DMS53 treated with DMSO at 0.1 percent for 48 hours (cell line): ENCODE data around the gene ECEL1.

Source experiments
- DNase-seq: peaks from one replicate; lab custom pipeline; 2025; ENCODE audit not compliant: unreplicated experiment; lab: John Stamatoyannopoulos, UW

Gene ECEL1

GRCh38 chr2:232523682-232524597, 36.3 kb upstream of the ECEL1 start:
- DNase-seq = peak; percentile 7

- DNase-seq = no peak
Observed at GRCh38 chr2:232523402-232523681, 35.7 kb upstream of the ECEL1 start.

GRCh38 chr2:232522623-232523401, 35.2 kb upstream of the ECEL1 start:
- DNase-seq = no peak

- DNase-seq = no peak
Observed at GRCh38 chr2:232521959-232522622, 34.5 kb upstream of the ECEL1 start.

DNA sequence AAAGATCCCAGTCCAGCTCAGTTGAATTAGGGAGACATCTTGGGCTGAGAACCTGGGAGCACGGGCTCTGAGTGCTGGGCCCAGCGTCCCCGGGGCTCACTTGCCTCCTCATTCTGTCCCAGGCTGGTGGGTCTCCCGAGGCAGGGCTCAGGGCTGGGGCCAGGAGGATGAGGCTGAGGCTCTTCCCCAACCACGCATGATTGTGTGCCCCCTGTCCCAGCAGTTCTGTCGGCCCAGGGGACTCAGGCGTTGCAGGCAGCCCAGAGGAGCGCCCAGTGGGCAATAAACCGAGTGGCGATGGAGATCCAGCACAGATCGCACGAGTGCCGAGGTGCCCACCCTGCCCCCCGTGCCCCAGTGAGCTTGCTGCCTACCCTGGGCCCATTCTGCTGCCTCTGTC, 33.5 kb upstream of the ECEL1 start:
- no peak for DNase-seq

GRCh38 chr2:232520489-232520888, 32.9 kb upstream of the ECEL1 start:
- no peak for DNase-seq

GRCh38 chr2:232519581-232520438, 32.2 kb upstream of the ECEL1 start, which contains the start of gene PRSS56:
TSS of gene PRSS56 (plus strand) at chr2:232520388. CDS start at chr2:232520599, 211 bp downstream.
- no peak for DNase-seq

GRCh38 chr2:232518844-232519243, 31.2 kb upstream of the ECEL1 start:
- no peak for DNase-seq

GRCh38 chr2:232516551-232516950, 28.9 kb upstream of the ECEL1 start:
- no peak for DNase-seq

- DNase-seq = no peak
Observed at GRCh38 chr2:232515639-232516038, 28.0 kb upstream of the ECEL1 start.

DNA sequence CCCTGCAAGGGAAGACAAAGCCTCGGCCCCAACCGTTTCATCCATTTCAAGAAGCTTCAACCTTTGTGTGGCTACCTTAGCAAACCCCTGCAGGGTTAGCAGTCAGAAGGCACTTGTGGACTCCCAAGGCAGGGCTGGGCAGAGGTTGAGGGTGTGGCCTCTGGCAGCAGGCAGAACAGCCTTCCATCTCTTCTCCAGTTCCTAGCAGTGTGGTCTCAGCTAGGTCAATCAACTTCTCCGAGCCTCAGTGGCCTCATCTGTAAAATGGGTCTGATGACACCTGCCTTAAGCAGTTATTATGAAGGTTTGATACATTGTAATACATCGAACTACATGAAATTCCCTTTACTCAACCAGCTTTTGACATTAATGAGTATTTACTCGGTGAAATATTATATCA, 25.7 kb upstream of the ECEL1 start:
- DNase-seq = no peak

DNA sequence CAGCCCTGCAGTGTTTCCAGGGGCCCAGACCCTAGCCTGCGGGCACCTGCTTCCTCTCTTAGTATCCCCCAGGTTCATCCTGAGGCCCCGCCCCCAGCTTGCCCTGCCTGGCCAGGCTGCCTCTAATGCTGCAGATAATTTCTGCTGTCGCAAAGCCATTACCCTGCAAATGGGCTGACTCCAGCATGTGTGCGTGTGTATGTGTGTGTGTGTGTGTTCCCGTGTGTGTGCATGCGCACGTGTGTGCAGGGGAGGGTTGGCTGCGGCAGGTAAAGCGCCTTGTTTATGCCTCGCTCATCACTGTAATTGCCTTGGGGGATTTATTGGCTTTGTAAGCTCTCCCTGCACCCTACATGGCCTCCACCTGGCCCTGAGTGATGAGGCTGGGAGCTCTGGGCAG, 25.0 kb upstream of the ECEL1 start:
- no peak for DNase-seq

GRCh38 chr2:232511336-232511890, 23.8 kb upstream of the ECEL1 start:
- DNase-seq = no peak

GRCh38 chr2:232508251-232508650, 20.6 kb upstream of the ECEL1 start:
- DNase-seq = no peak

DNA sequence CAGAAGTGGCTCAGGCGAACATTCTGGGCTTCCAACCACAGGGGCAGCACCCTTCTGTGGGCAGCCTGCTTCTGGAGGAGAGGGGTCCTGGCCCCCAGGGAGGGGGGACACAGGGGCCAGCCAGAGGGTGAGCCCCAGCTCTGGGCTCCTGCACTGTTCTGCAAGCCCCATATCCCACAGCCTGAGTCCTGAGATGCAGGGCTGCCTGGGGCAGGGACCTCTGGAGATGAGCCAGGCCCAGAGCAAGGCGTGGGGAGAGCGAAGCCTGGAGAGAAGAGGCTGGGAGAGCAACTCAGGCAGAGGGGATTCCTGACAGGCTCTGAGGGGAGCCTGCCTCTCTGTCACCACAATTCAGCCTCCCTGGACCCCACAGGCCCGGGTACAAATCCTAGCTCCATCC, 19.1 kb upstream of the ECEL1 start:
- no peak for DNase-seq

- no peak for DNase-seq
Observed at GRCh38 chr2:232505856-232506255, 18.2 kb upstream of the ECEL1 start.

DNA sequence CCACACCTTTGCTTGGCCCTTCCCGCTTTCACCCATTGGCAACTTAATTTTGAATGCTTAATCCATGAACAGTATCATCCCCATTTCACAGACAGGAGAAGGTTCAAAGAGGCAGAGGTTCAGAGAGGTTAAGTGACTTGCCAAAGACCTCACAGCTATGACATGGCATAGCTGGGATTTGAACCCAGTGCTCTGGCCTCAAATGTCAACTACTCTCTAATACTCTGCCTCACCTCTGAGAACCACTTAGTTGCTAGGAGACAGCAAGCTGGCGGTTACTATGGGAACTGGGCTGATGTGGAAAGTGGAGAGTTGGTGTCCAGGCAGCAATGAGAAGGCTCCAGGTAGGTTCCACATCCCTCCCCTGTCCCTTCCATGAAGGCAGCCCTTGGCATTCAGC, 16.8 kb upstream of the ECEL1 start:
- peak; percentile 5 for DNase-seq

DNA sequence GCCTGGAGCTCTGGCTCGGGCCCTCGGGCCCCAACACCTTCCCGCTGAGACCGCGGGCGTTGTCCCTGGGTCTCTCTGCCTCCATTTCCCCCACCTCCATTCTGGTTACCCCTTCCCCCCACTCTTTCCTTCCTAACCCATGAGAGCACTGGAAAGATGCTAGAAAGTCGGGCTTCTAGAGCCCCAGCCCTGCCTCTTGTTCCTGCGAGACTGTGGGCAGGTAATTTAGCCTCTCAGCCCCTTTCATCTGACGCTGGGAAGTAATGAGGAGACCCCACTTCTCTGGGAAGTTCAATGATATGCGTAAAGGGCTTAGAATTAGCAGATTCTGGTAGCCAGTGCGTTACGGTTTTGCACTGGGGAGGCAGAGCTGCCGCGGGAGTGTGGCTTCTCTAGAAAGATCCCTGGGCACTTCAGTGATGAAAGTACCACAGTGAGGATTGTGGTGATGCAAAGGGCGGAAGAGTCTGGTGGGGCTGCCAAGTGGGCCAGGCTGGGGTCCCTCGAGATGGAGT, 16.2 kb upstream of the ECEL1 start:
- DNase-seq = no peak

DNA sequence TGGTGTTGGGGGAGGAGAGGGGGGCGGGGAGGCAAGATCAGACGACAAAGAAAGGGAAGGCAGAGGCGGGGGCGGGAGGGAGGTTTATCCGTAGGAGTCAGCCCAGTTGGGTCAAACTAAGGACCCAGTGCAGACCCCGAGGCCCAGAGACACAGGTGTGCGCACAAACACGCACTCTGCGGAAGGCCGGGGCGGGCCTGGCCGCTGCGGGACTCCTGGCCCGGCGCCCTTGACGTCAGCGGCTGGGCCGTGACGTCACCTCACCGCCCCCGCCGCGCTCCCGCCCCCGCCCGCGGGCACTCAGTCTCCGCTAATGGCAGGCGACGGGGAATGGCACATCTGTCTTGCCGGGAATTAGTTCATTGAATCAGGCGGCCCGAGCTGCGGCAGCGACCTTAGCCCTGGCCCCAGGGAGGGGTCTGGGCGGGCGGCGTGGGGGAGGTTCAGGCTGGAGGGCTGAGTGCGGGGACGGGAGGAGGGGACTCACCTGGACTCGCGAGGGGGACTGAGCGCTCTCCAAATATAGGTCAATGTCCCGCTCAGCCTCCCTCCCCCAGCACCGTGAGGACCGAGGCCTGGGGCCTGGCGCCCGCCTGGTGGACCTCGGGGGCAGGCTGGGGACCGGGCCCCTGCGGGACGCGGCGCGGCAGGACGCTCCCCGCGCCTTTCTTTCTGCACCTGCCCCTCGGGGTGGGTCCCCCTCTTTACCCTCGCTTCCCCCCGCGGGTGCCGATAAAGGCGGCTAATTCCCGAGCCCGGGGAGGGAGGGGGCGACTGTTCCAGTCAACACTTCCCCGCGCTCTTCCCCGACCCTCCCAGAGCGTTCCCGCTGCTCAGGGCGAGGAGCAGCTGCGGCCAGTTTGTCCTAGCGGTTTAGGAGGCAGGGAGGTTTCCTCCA, 15.5 kb upstream of the ECEL1 start:
- DNase-seq = peak; percentile 8
